Endometrium (tissue), 2 donors: ENCODE measurements around the gene DNAJC5.
"Not testable (repeated sequence)": the region's sequence is repeated elsewhere in the genome, so short reads cannot be mapped to it uniquely, and the experiment has no call there.

Source experiments
- FAIRE-seq: peaks from 2 replicates; lab custom pipeline; 2012; peaks lifted over from hg19 to GRCh38; lab: Jason Lieb, UNC
- donor health status: control.
- donor health status: control.

The DNAJC5 gene

GRCh38 chr20:63911176-63911575, 16.2 kb downstream of the DNAJC5 start:
- no peak for FAIRE-seq

- no peak for FAIRE-seq
Measured at GRCh38 chr20:63913768-63914167, 18.8 kb downstream of the DNAJC5 start.

- FAIRE-seq = no peak
Measured at GRCh38 chr20:63915471-63915870, 20.5 kb downstream of the DNAJC5 start.

GRCh38 chr20:63916371-63916939, 21.5 kb downstream of the DNAJC5 start:
- not testable (repeated sequence) for FAIRE-seq

GRCh38 chr20:63917811-63918210, 22.9 kb downstream of the DNAJC5 start:
- no peak for FAIRE-seq

GRCh38 chr20:63919130-63919529, 24.2 kb downstream of the DNAJC5 start:
- no peak for FAIRE-seq

- no peak for FAIRE-seq
Measured at GRCh38 chr20:63920226-63920625, 25.3 kb downstream of the DNAJC5 start.

GRCh38 chr20:63923651-63924050, 28.7 kb downstream of the DNAJC5 start:
- no peak for FAIRE-seq

GRCh38 chr20:63924241-63924640, 29.3 kb downstream of the DNAJC5 start:
- no peak for FAIRE-seq

GRCh38 chr20:63926298-63926697, 31.4 kb downstream of the DNAJC5 start:
- FAIRE-seq = no peak

- no peak for FAIRE-seq
Measured at GRCh38 chr20:63929071-63929470, 34.1 kb downstream of the DNAJC5 start.

- FAIRE-seq = not testable (repeated sequence)
Measured at GRCh38 chr20:63929473-63929883, 34.6 kb downstream of the DNAJC5 start.

GRCh38 chr20:63930971-63931553, 36.1 kb downstream of the DNAJC5 start:
- no peak for FAIRE-seq

GRCh38 chr20:63931735-63932134, 36.8 kb downstream of the DNAJC5 start:
- no peak for FAIRE-seq

- no peak for FAIRE-seq
Measured at GRCh38 chr20:63932606-63933160, 37.8 kb downstream of the DNAJC5 start.

- no peak for FAIRE-seq
Measured at GRCh38 chr20:63933646-63934045, 38.7 kb downstream of the DNAJC5 start.

- no peak for FAIRE-seq
Measured at GRCh38 chr20:63934271-63935068, 39.5 kb downstream of the DNAJC5 start.

- FAIRE-seq = no peak
Measured at GRCh38 chr20:63935447-63935846, 40.5 kb downstream of the DNAJC5 start.

- FAIRE-seq = no peak
Measured at GRCh38 chr20:63937596-63937995, 42.7 kb downstream of the DNAJC5 start.

GRCh38 chr20:63939061-63939935, 44.4 kb downstream of the DNAJC5 start:
- no peak for FAIRE-seq

- no peak for FAIRE-seq
Measured at GRCh38 chr20:63940071-63940471, 45.1 kb downstream of the DNAJC5 start.
